GM18507 (cell line): ENCODE measurements around the gene SLC11A1.
A peak's percentile ranks its signal among the peaks of the same experiment; 100 is the strongest.

Experiments used
- DNase-seq: peaks from one replicate; pipeline ENCODE4 v3.0.0; 2011; ENCODE audit warnings: low read depth; ENCODE audit not compliant: insufficient read length; ENCODE audit errors: extremely low spot score
- FAIRE-seq: peaks from 2 replicates; lab custom pipeline; 2011; peaks lifted over from hg19 to GRCh38; lab: Jason Lieb, UNC

SLC11A1 gene

GRCh38 chr2:218402491-218402901, 20.4 kb downstream of the SLC11A1 start:
- FAIRE-seq (no peak), DNase-seq (no peak)

- DNase-seq (no peak), FAIRE-seq (no peak)
Measured at GRCh38 chr2:218402911-218403411, 20.9 kb downstream of the SLC11A1 start.

GRCh38 chr2:218403810-218404209, 21.7 kb downstream of the SLC11A1 start:
- no peak for DNase-seq
- no peak for FAIRE-seq

- no peak for FAIRE-seq
Measured at GRCh38 chr2:218404351-218405085, 22.4 kb downstream of the SLC11A1 start.

GRCh38 chr2:218405086-218405745, 23.1 kb downstream of the SLC11A1 start:
- no peak for DNase-seq
- no peak for FAIRE-seq

More at GRCh38 chr2:218404351-218405085, 22.4 kb downstream of the SLC11A1 start:
- DNase-seq: no peak

GRCh38 chr2:218405746-218406208, 23.7 kb downstream of the SLC11A1 start:
- no peak for FAIRE-seq
- no peak for DNase-seq

GRCh38 chr2:218406209-218406948, 24.3 kb downstream of the SLC11A1 start:
- DNase-seq (peak; percentile 85), FAIRE-seq (peak; percentile 87)

GRCh38 chr2:218406949-218407618, 25.0 kb downstream of the SLC11A1 start:
- FAIRE-seq: peak; percentile 61
- DNase-seq: no peak

- FAIRE-seq: no peak
- DNase-seq: no peak
Measured at GRCh38 chr2:218407717-218408116, 25.6 kb downstream of the SLC11A1 start.

- FAIRE-seq (no peak), DNase-seq (no peak)
Measured at GRCh38 chr2:218418321-218418716, 36.2 kb downstream of the SLC11A1 start.

- FAIRE-seq (no peak), DNase-seq (no peak)
Measured at GRCh38 chr2:218418717-218419458, 36.8 kb downstream of the SLC11A1 start, which contains the start of gene VIL1. TSS of gene VIL1 (plus strand) at chr2:218419123. CDS start at chr2:218423779, 4,656 bp downstream.

GRCh38 chr2:218419630-218420216, 37.6 kb downstream of the SLC11A1 start:
- FAIRE-seq (no peak), DNase-seq (no peak)

GRCh38 chr2:218421027-218421426, 39.0 kb downstream of the SLC11A1 start:
- FAIRE-seq (no peak), DNase-seq (no peak)

GRCh38 chr2:218422403-218423086, 40.5 kb downstream of the SLC11A1 start:
- FAIRE-seq: no peak

GRCh38 chr2:218423584-218423983, 41.5 kb downstream of the SLC11A1 start:
- FAIRE-seq (no peak), DNase-seq (no peak)

More at GRCh38 chr2:218422403-218423086, 40.5 kb downstream of the SLC11A1 start:
- no peak for DNase-seq

- no peak for FAIRE-seq
Measured at GRCh38 chr2:218425531-218425930, 43.5 kb downstream of the SLC11A1 start.

GRCh38 chr2:218427741-218428140, 45.7 kb downstream of the SLC11A1 start:
- DNase-seq: no peak
- no peak for FAIRE-seq

More at GRCh38 chr2:218425531-218425930, 43.5 kb downstream of the SLC11A1 start:
- DNase-seq: no peak
